Tibial nerve (tissue), 3 donors: ENCODE measurements around the gene NT5C2.

Source experiments
- POLR2A ChIP-seq, 2 donors: fragments of 450-650 bp; IDR thresholded peaks; one replicate each; pipeline ENCODE4 v1.6.1; 2017; ENCODE audit warnings: antibody characterized with exemption in 2 of 2, mild to moderate bottlenecking in 2 of 2, moderate library complexity in 2 of 2
- TF ChIP-seq, protein P1 (sequence below), 5 experiments: fragments of 200-600 bp in 3 of 5; fragments of 450-650 bp in 2 of 5; sonication (generic) in 3 of 5; IDR thresholded peaks; one replicate each; pipeline ENCODE4 v1.5.1; 2016 to 2019; ENCODE audit warnings: antibody characterized with exemption in 5 of 5, mild to moderate bottlenecking in 3 of 5, moderate library complexity in 2 of 5

DNA sequence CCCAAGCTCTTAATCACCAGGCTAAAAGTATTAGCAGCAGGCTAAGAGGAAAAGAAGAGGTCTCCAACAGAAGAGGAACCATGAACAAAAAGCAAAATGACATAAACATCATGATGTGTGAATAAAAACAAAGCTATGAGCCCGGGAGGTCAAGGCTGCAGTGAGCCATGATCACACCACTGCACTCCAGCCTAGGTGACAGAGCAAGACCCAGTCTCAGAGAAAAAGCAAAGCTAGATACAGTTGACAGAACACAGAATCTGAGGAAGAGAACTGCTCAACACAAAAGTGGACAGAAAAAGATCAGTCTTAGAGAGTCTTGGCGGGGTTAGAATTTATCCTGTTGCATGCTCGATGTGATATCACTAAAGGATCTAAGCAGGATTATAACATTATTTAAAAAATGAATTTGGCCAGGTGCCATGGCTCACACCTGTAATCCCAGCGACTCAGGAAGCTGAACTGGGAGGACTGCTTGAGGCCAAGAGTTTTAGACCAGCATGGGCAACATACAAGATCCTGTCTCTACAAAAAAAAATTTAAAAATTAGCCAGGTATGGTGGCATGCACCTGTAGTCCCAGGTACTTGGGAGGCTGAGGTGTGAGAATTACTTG, 37.5 kb downstream of the NT5C2 start:
- TF ChIP-seq, protein P1, sequence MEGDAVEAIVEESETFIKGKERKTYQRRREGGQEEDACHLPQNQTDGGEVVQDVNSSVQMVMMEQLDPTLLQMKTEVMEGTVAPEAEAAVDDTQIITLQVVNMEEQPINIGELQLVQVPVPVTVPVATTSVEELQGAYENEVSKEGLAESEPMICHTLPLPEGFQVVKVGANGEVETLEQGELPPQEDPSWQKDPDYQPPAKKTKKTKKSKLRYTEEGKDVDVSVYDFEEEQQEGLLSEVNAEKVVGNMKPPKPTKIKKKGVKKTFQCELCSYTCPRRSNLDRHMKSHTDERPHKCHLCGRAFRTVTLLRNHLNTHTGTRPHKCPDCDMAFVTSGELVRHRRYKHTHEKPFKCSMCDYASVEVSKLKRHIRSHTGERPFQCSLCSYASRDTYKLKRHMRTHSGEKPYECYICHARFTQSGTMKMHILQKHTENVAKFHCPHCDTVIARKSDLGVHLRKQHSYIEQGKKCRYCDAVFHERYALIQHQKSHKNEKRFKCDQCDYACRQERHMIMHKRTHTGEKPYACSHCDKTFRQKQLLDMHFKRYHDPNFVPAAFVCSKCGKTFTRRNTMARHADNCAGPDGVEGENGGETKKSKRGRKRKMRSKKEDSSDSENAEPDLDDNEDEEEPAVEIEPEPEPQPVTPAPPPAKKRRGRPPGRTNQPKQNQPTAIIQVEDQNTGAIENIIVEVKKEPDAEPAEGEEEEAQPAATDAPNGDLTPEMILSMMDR (IDR thresholded peaks at IDR 0.05), result no peak
- no peak for TF ChIP-seq POLR2A (IDR thresholded peaks at IDR 0.05)
